Measurements from ENCODE around the gene DNAH3. TPM values are rescaled to one million over a fixed set of nuclear protein-coding genes. Genes with fewer than 3 reads are reported as not detected.

The DNAH3 gene
- total RNA-seq, 1 experiment from 2014 or later = 0.15 TPM

DNA sequence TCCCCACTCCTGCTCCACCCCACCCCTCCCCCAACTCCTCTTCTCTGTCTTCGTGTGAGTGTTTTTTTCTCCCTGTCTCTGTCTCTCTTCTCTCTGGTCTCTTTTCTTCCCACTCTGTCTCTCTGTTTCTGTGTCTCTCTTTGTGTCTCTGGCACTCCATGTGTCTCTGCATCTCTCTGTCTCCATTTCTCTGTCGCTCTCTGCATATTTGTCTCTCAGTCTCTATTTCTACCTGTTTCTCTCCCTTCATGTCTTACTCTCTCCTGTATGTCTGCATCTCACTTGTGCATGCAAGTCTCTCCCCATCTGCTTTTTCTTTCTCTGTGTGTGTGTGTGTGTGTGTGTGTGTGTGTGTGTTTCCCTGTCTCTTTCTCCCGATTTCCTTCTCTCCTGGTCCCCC lies 181.9 kb downstream of the DNAH3 start:
- Histone ChIP-seq H3K9me3 (ENCODE audit: control insufficient read depth in 1 of 2, insufficient read depth in 1 of 2, low read depth in 1 of 2, low read length in 2 of 2) (no peaks in the 10 kb centered on the region), H3K36me3 (ENCODE audit: control insufficient read depth in 1 of 2, insufficient read depth in 2 of 2, low read length in 2 of 2) (no peaks in the 10 kb centered on the region), H3K9me2 (ENCODE audit: insufficient read depth) (no peaks in the 10 kb centered on the region), H4K20me1 (ENCODE audit: insufficient read depth) (no peaks in the 10 kb centered on the region), H3K79me2 (ENCODE audit: insufficient read depth, low read length) (no peaks in the 10 kb centered on the region), H2AFZ (ENCODE audit: low read depth, low read length, poor library complexity, severe bottlenecking) (no peak overlapping the region), H3K4me3 (replicated peaks in 1 of 2; ENCODE audit: low read depth in 1 of 2, low read length in 2 of 2) (no peak overlapping the region), H3K4me1 (ENCODE audit: control insufficient read depth in 1 of 2, insufficient read depth in 2 of 2, low read length in 2 of 2) (peaks cover 0 to 7% of the 10 kb centered on the region in 2 experiments; a peak in 1 of 4 replicates), H3K9ac (ENCODE audit: low read length) (no peak overlapping the region), H3K4me2 (ENCODE audit: low read length) (no peak overlapping the region), H3K27ac (ENCODE audit: low read depth, low read length) (no peak overlapping the region), H3K27me3 (ENCODE audit: insufficient read depth, low read length) (no peaks in the 10 kb centered on the region)
- DNase-seq (ENCODE audit: low read depth, low spot score) (no peak), ATAC-seq (no peak)
- TF ChIP-seq, protein P1, sequence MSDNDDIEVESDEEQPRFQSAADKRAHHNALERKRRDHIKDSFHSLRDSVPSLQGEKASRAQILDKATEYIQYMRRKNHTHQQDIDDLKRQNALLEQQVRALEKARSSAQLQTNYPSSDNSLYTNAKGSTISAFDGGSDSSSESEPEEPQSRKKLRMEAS (IDR thresholded peaks at IDR 0.05) = no peak
- no peak for TF ChIP-seq POLR2AphosphoS5 (IDR thresholded peaks at IDR 0.05; ENCODE audit: low read depth, low read length)
- TF ChIP-seq EZH2 (IDR thresholded peaks at IDR 0.05) = no peak
- TF ChIP-seq ATF3 (IDR thresholded peaks at IDR 0.05) = no peak
- TF ChIP-seq POLR2A (IDR thresholded peaks at IDR 0.05; ENCODE audit: borderline replicate concordance, extremely low read depth, insufficient read depth, insufficient read length) = no peak
- no peak for TF ChIP-seq RAD21 (IDR thresholded peaks at IDR 0.05; ENCODE audit: low read depth)
- TF ChIP-seq SIN3A (IDR thresholded peaks at IDR 0.05; ENCODE audit: low read depth) = no peak
- no peak for TF ChIP-seq EZH2phosphoT487 (IDR thresholded peaks at IDR 0.05; ENCODE audit: borderline replicate concordance)
- no peak for TF ChIP-seq CEBPB (IDR thresholded peaks at IDR 0.05; ENCODE audit: low read depth)
- TF ChIP-seq SP1 (IDR thresholded peaks at IDR 0.05; ENCODE audit: low read depth) = no peak
- no peak for TF ChIP-seq ZNF274 (IDR thresholded peaks at IDR 0.05; ENCODE audit: low read depth, low read length)
- TF ChIP-seq TCF7L2 (IDR thresholded peaks at IDR 0.05; ENCODE audit: borderline replicate concordance, extremely low read depth, insufficient read depth, insufficient read length) = no peak
- BruUV-seq (replicated peaks) = no TSS peak
- RAD21 ChIA-PET (ENCODE audit: low non-redundant PET in 1 of 2, low total read pairs in 2 of 2, uncharacterized antibody in 2 of 2, unreplicated experiment in 2 of 2) = no interaction called here
- intact Hi-C loops (cut with micrococcal nuclease) = no loop called here
- CTCF ChIA-PET = no interaction called here
- POLR2A ChIA-PET = no interaction called here

- intact Hi-C loops (cut with micrococcal nuclease) = no loop called here
- H3K27ac ChIP-seq (ENCODE audit: low read depth, low read length) = no peak overlapping the region
- H3K4me2 ChIP-seq (ENCODE audit: low read length) = no peak overlapping the region
- BruUV-seq (replicated peaks) = no TSS peak
- H3K36me3 ChIP-seq (ENCODE audit: control insufficient read depth in 1 of 2, insufficient read depth in 2 of 2, low read length in 2 of 2) = no peaks in the 10 kb centered on the region
- H4K20me1 ChIP-seq (ENCODE audit: insufficient read depth) = no peaks in the 10 kb centered on the region
- ATAC-seq (no peak), DNase-seq (ENCODE audit: low read depth, low spot score) (no peak)
- no peaks in the 10 kb centered on the region for H3K4me1 ChIP-seq (ENCODE audit: control insufficient read depth in 1 of 2, insufficient read depth in 2 of 2, low read length in 2 of 2)
- no peaks in the 10 kb centered on the region for H3K27me3 ChIP-seq (ENCODE audit: insufficient read depth, low read length)
- RAD21 ChIA-PET (ENCODE audit: low non-redundant PET in 1 of 2, low total read pairs in 2 of 2, uncharacterized antibody in 2 of 2, unreplicated experiment in 2 of 2) = no interaction called here
- no peak overlapping the region for H3K9ac ChIP-seq (ENCODE audit: low read length)
- no peaks in the 10 kb centered on the region for H3K9me3 ChIP-seq (ENCODE audit: control insufficient read depth in 1 of 2, insufficient read depth in 1 of 2, low read depth in 1 of 2, low read length in 2 of 2)
- CTCF ChIA-PET = no interaction called here
- no peaks in the 10 kb centered on the region for H3K9me2 ChIP-seq (ENCODE audit: insufficient read depth)
- no peak for TF ChIP-seq ZFX (IDR thresholded peaks at IDR 0.05)
- no peak overlapping the region for H3K4me3 ChIP-seq (replicated peaks in 1 of 2; ENCODE audit: low read depth in 1 of 2, low read length in 2 of 2)
- POLR2A ChIA-PET = no interaction called here
- H3K79me2 ChIP-seq (ENCODE audit: insufficient read depth, low read length) = no peaks in the 10 kb centered on the region
- no peak overlapping the region for H2AFZ ChIP-seq (ENCODE audit: low read depth, low read length, poor library complexity, severe bottlenecking)
These were observed 189.7 kb downstream of the DNAH3 start for GRCh38 chr16:20960899-20961298.
